ENCODE results near the gene BIRC2.

- no peak for TF ChIP-seq L3MBTL2 (conservative IDR thresholded peaks at IDR 0.05)
- no peak for TF ChIP-seq ELF4 (IDR thresholded peaks at IDR 0.05)
- TF ChIP-seq FOXM1 (IDR thresholded peaks at IDR 0.05; ENCODE audit: borderline replicate concordance) = no peak
- TF ChIP-seq ZNF384 (IDR thresholded peaks at IDR 0.05) = no peak
These were observed 70.0 kb downstream of the BIRC2 start for GRCh38 chr11:102416976-102417375.

Data from HEK293T (cell line).